UCSD-AML1 (cell line): Measurements from ENCODE around the gene FBXL14.
A peak's percentile ranks its signal among the peaks of the same experiment; 100 is the strongest.
"Not testable (repeated sequence)": the region's sequence is repeated elsewhere in the genome, so short reads cannot be mapped to it uniquely, and the experiment has no call there.

ENCODE experiments used
- DNase-seq: peaks from one replicate; lab custom pipeline; 2025; ENCODE audit not compliant: unreplicated experiment; lab: John Stamatoyannopoulos, UW

The FBXL14 gene

GRCh38 chr12:1619587-1619986 lies 25.2 kb upstream of the FBXL14 start:
- DNase-seq: peak; percentile 61

- no peak for DNase-seq
Observed at GRCh38 chr12:1619159-1619558, 24.8 kb upstream of the FBXL14 start.

GRCh38 chr12:1618489-1618888 lies 24.1 kb upstream of the FBXL14 start:
- no peak for DNase-seq

- peak; percentile 23 for DNase-seq
Observed at GRCh38 chr12:1616233-1617066, 22.1 kb upstream of the FBXL14 start.

DNA sequence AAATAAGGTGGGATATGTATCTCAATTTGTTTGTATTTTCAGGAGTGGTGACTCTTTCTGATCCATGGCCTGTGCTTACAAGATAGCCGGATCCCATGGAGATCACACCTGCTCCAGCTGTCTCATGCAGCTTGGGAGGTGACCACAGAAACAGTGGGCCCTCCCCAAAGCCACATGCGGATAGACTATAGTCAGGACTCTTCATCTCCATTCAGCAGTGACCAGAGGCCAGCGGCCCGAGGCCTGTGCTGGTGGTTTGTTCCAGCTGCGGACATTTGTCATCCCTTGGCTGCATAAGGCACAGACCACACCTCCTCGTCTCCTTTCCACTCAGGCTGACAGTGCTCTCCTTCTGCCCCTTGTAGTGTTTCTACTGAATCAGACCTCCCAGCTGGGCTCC lies 20.0 kb upstream of the FBXL14 start:
- no peak for DNase-seq

- no peak for DNase-seq
Observed at GRCh38 chr12:1613860-1614259, 19.5 kb upstream of the FBXL14 start.

DNA sequence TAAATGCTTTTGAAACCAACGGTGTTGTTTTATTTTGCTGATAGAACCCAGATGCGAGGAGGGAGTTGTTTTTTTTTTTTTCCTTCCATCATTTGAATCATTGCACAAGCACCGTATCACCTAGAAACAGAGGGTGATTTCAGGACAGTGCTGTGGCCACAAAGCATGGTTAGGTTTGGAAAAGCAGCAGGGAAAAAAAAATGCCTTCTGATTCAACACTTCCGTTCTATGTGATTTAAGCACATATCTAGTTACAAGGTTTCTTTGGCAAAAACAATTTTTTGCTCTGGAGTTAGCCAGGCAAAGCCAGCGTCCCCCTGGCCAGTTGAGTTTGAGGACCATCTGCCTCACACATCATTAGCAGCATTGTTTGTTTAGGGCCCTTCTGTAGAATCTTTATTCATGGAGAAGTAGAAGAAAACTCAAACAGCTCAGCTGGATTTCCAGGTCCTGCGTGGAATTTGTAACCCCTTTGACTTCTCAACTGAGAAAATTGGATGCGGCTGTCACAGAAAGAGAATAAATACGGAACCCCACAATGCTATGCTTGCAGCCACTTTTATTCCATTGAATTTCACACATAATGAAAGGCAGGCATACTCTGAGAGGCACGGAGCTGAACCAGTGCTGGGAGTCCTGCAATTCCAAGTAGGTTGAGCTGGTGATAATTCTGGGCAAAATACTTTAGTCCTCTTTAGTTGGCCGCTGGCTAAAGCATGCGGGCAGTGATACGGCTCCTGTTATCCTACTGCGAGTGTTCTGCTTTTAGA lies 17.6 kb upstream of the FBXL14 start:
- no peak for DNase-seq

DNA sequence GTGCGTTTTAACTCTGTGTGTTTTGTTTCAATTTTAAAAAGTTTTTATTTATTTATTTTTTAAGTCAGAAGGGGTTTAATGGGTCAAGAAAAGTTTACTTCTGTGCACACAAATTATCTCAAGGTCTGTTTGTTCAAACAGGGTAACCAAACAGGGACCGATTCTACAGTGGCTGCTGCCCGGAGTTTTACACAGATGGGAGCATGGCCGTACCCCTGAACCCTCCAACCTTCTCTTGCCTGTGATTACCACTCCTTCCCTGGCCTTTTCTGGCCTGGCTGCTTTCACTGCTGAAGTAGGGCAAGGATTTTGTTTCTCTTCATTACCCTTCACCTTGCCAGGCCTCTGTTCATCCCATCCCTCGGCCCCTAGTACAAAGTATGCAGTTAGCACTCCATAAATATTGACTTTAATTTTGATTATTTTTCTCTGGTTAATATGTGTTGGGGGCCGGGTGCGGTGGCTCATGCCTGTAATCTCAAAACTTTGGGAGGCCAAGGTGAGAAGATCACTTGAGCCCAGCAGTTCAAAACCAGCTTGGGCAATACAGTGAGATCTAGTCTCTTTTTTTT lies 15.8 kb upstream of the FBXL14 start:
- no peak for DNase-seq

DNA sequence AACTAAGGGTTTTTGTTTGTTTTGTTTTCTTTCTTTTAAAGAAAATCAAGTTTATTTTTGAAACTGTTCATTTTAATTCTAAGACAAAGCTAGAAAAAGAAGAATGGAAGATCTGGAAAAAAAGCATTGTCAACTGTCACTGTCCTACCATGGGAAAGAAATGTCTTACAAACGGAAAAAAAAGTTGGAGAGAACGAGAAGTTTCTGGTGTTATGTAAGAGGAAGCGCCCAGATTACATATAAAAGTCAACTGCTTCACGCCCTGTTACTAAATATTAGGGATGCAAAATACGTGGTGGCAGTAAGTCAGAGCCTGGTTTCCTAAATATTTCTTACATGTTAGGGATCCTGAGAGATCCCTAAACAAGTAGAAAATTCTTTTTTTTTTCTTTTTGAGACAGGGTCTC lies 14.3 kb upstream of the FBXL14 start:
- no peak for DNase-seq

DNA sequence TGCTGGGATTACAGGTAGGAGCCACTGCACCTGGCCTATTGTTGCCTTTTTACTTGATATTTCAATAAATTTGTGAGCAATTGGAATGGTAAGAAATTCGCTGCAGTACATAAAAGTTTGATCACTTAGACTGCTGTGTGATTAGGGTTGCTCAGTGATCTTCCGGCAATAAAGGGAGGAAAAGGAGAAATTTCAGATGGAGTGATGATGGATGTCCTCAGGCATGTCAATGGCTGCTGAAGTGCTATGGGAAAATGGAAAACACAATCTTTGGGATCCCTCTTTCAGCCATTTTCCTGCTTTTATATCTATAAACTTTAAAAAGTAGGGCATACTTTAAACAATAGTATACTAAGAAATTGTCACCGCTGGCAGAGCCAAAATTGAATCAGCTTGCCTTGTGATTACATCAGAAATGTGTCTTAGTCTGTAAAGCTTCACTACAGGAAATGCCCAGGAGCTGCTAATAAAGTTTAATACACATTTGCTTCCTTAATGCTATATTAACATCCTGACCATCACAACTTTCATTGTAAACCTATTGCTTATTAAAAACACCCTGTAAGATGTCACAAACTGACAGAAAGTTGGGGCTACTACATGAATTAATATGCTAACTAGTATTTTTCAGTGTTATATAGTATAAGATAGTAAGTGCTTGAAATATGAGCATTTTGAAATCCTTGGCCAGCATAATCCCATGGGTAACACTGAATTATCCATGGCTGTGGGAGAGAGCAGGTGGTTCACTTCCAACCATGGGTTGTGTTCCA lies 13.7 kb upstream of the FBXL14 start:
- DNase-seq: no peak

- DNase-seq: peak; percentile 43
Observed at GRCh38 chr12:1606021-1606622, 11.7 kb upstream of the FBXL14 start.

GRCh38 chr12:1605129-1606020 lies 11.0 kb upstream of the FBXL14 start:
- DNase-seq: peak; percentile 71

DNA sequence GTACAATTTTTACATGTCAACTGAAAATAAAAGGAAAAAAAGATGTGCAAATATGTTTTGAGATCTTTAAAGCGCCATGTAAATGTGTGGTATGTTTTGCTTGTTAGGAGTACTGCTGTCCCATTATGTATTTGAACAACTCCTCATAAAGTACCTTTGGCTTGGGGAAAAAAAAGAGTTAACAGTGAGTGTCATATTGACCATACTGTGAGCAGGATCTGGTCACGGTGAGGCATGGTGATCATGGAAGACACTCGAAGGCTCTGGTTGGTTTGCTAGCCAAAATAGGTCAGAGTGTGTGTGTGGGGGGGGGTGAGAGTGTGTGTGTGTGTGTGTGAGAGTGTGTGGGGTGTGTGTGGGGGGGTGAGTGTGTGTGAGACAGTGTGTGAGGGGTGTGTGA lies 10.1 kb upstream of the FBXL14 start:
- no peak for DNase-seq

- no peak for DNase-seq
Observed at GRCh38 chr12:1603269-1603993, 9.1 kb upstream of the FBXL14 start.

- not testable (repeated sequence) for DNase-seq
Observed at GRCh38 chr12:1602706-1603105, 8.3 kb upstream of the FBXL14 start.

- no peak for DNase-seq
Observed at GRCh38 chr12:1598757-1599156, 4.4 kb upstream of the FBXL14 start.

GRCh38 chr12:1595690-1596347 lies 1.4 kb upstream of the FBXL14 start:
- DNase-seq: no peak

GRCh38 chr12:1595026-1595561 lies 713 bp upstream of the FBXL14 start:
- DNase-seq: no peak

DNA sequence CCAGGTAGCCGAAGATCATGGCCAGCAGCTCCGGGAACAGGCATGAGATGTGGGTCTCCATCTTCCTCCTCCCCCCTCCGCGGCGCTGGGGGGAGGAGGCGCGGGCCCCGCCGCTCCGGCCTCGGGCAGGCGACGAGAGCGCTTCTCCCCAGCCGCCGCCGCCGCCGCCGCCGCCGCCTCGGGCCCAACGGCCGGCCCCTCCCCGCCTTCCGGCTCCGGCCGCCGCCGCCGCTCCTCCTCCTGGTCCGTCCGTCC lies 448 bp downstream of the FBXL14 start:
- peak; percentile 81 for DNase-seq
